ENCODE results near the gene GPRC5A. TPM values are rescaled to one million over a fixed set of nuclear protein-coding genes. Genes with fewer than 3 reads are reported as not detected.

GPRC5A gene
- total and polyA plus RNA-seq, 2 of the 8 experiments (the other 6 are each of a cell fraction or from before 2014, with no cell fraction given), result 1.0 to 1.4 TPM

DNA sequence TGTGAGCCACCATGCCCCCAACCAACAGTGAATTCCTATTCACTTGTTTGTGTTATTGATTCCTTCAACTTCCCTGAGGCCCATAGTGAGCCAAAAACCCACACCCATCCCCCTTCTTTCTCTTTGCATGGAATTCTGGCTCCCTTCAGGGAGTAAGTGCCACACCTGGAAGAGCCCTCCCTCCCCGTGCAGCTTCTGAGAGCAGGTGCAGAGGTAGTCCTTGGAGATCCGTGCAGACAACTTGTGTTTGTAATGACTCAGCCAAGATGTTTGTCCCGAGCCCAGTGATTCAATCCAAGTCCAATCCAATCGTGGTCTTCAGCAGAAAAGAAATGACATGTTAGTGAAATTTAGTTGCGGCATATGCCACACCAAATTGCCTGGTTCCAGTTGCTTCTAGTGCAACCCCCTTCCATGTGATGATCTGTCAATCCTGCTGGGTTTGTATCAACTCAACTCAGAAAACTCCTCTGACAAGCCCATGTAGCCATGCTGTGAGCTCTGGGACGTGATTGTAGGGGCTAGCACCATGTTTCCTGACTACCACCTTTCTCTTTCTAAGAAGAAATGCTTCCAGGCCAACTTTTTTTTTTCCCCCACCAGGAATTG is 27.5 kb downstream of the GPRC5A start (continued):
- TF ChIP-seq CBX8 (IDR thresholded peaks at IDR 0.05; ENCODE audit: borderline replicate concordance, low read depth, low read length) (no peak), KDM5A (IDR thresholded peaks at IDR 0.05; ENCODE audit: low read length) (no peak), PHF8 (conservative IDR thresholded peaks at IDR 0.05; ENCODE audit: low read depth, low read length) (no peak), FOSL1 (IDR thresholded peaks at IDR 0.05; ENCODE audit: insufficient read depth, low read depth, low read length) (no peak), HDAC6 (IDR thresholded peaks at IDR 0.05; ENCODE audit: low read depth, low read length) (no peak)
- TF ChIP-seq, protein P1, sequence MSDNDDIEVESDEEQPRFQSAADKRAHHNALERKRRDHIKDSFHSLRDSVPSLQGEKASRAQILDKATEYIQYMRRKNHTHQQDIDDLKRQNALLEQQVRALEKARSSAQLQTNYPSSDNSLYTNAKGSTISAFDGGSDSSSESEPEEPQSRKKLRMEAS (IDR thresholded peaks at IDR 0.05), result no peak
